Posterior cingulate gyrus (tissue), 11 donors: Measurements from ENCODE around the gene NTN5.
"Not testable (repeated sequence)": the region's sequence is repeated elsewhere in the genome, so short reads cannot be mapped to it uniquely, and the experiment has no call there.

Experiments used
- DNase-seq, 10 donors: peaks; one replicate each; pipeline versions ENCODE4 v3.0.0 to v3.0.0-alpha.2; 2020 to 2021; ENCODE audit warnings: mixed read lengths in 3 of 10
- intact Hi-C: fragments of 100-400 bp; cut with DNase I; formaldehyde crosslinking; loops from one replicate; pipeline ENCODE4 v1.15.1; 2023

The NTN5 gene

DNA sequence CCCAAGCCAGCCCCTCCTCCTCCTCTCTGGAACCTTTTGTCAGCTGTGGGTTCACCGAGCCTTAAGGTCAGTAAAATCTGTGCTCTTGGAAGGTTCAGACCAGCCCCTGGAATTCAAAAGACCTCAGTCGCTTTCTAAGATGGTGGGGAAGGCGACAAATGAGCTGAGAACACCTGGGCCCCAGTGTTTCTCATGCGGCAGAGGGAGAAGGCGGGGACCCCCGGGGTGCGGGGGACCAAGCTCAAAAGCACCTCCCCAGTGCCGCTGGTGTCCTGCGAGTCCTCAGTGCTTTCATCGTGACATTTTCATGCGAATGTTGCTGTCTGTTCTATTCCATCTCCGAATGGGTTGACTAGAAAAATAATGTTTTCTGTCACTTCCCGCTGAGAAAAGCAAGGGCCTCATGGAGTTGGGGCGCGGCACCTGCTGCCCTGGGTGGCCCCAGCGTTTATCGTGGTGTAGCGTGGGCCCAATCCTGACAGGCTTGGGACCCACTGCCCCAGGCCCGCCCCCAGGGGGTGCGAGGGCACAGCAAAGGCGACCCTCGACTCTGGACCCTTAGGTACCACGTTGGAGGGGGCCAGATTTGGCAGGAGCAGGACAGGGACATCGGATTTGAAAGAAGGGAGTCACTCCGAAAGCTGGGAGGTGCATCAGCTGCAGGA is 751 bp upstream of the NTN5 start:
- intact Hi-C loops = no loop called here
- peak in 1 of 10 donors; percentile 59 for DNase-seq

DNA sequence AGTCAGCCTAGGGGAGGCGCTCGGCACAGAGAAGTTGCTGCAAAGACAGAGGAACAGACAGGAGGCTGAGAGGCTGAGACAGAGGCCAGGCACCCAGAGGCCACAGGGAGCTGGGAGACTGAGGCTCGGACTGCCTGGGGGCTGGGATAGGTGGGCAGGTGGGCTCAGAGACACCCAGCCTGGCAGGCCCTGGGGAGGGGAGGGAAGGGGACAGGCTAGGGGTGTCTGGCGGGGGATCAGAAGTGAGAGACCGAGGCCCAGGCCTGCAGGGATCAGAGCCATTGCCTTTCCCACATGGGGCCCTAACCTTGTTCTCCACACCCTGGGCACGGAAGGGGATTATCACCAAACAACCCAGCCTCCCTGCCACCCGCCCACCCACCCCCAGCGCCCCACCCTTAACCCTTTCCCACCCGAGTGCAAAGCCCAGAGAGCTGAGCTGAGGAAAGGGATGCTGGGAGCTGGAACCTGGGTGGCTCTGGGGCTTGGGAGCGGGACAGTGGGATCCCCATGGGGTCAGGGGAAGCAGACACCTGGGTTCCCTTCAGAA is 1.3 kb downstream of the NTN5 start:
- intact Hi-C loops = no loop called here
- no peak for DNase-seq

DNA sequence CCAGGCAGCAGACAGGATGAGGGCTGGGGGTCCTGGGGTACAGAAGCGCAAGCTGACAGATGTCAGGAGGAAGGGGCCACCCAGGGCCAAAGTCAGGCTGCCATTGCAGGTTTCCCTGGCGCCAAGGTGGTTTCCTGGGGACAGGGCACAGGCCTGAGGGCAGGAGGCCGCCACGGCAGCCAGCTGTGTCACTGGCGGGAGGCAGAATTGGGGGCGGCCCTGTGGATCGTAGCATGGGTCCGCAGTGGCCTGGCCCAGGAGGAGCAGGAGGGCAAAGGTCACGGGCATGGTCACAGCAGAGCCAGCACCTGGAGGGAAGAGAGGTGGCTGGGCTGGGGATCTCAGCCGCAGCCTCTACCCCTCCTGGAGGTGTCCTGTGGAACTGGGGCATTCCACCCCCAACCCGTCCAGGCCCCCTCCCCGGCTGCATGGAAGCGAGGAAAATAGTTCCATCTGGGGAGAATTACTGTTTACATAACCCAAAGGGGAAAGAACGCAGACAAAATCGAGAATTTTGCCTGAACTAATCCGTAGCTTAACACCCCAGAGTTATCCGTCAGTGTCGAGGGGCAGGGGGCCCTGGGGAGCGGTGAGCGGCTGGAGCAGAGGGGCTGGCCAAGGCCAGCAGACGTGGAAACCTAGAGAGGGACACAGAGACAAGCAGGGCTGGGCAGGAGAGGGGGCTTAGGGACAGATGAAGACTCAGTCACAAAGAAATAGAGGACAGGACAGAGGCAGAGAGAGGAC is 1.9 kb downstream of the NTN5 start:
- no peak for DNase-seq

DNA sequence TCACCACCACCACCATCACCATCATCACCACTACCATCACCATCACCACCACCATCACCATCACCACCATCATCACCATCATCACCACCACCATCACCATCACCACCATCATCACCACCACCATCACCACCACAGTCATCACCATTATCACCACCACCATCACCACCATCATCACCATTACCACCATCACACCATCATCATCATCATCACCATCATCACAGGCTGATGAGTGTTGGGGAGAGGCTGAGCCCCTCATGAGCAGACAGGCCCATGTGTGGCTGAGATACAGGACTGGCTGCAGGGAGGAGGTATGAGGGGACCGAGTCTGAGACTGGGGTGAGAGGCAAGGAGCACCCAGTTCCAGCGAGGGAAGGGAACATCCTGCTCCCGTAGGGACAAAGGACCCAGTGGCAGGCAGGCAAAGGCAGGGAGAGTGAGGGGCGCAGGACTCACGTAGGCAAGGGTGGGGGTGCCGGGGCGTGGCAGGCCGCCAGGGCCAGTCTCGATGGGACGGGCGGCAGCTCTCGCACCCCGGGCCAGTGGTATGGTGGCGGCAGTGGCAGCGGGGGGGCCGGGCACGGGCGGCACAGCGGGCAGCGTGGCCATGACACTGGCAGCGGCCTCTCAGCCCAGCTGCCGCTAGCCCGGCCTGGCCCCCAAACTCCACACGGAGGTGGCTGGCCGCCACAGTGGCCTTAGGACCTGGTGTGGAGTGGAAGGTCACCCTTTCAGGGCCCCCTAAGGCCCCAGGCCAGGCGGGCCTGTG is 2.7 kb downstream of the NTN5 start:
- intact Hi-C loops = no loop called here
- no peak for DNase-seq

More for the DNA sequence above, 1.9 kb downstream of the NTN5 start:
- intact Hi-C loops = no loop called here

DNA sequence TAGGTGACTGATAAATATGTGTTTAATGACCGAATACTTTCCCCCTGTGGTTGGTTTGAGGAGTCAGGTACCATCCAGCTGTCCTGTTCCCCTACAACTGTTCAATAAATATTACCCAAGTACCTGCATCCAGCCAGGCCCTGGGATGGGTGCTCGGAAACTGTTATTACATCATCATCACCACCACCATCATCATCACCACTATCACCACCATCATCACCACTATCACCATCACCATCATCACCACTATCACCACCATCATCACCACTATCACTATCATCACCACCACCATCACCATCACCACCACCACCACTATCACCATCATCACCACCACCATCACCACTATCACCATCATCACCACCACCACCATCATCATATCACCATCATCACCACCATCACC is 4.1 kb downstream of the NTN5 start:
- DNase-seq = no peak
- intact Hi-C loops = no loop called here

DNA sequence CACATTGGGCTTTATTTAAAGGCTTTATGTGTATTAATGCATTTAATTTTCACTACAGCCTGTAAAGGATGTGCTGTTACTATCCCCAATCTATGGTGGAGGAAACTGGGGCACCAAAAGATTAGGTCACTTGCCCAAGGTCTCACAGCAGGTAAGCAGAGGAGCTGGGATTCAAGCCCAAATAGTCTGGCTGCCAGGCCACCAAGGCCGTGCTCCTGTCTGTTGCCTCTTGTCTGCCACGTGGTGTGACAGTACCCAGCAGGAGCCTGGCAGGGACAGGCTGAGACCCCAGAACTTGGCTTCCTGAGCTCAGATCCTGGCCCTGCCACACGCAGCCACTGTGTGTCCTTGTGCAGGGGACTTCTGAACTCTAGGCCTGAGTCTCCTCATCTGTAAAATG is 4.5 kb downstream of the NTN5 start:
- no peak for DNase-seq
- intact Hi-C loops = no loop called here

DNA sequence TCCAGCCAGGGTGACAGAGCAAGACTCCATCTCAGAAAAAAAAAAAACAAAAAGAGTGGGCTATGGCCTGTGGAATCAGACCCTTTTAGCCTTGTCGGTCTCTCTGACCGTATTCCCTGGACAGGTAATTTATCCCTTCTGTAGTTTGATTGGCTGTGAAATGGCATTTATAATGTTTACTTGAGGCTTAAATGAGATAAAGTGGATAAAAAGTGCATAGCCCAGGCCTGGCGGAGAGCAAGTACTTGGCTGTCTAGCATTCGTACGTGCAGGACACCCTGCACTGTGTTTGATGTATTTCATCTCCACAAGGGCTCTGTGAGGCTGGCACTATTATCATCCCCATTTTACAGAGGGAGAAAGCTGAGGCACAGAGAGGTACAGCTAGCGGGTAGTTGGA is 7.0 kb downstream of the NTN5 start:
- intact Hi-C loops = no loop called here

DNA sequence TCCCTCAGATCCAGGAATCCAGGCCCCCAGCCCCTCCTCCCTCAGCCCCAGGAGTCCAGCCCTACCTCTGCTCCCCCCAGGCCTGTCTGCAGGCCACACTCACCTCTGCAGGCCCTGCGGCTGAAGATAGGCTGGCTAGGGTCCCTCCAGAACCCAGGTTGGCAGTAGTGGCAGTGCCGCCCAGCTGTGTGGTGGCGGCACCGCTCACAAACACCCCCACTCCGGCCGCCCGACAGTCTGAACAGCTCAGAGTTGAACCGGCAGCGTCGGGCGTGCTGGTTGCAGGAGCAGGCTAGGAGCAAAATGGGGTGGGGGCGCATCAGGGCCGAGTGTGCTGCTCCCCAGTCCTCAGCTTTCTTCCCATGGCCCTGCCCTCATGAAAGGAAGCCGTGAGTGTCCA is 8.3 kb downstream of the NTN5 start:
- intact Hi-C loops = no loop called here
- no peak for DNase-seq

More for the DNA sequence above, 7.0 kb downstream of the NTN5 start:
- DNase-seq = no peak

DNA sequence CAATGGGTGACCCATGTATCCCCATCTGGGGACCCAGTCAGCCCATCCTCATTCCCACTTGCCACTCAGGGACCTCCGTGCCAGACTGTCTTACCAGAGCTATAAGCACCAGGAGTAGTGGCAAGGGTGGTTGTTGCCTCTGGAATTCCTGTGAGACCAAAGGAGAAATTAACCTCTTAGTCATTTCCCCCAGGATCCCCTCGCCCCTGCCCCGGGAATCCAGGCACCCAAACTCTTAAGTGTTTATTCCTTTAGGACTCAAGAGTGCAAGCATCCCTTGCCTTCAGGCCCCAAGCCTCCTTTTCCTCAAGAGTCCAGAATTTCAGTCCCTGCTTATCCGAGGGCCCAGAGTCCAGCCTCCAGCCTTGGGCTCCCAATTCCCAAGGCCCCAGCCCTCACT is 9.2 kb downstream of the NTN5 start:
- intact Hi-C loops = no loop called here
- DNase-seq = no peak

DNA sequence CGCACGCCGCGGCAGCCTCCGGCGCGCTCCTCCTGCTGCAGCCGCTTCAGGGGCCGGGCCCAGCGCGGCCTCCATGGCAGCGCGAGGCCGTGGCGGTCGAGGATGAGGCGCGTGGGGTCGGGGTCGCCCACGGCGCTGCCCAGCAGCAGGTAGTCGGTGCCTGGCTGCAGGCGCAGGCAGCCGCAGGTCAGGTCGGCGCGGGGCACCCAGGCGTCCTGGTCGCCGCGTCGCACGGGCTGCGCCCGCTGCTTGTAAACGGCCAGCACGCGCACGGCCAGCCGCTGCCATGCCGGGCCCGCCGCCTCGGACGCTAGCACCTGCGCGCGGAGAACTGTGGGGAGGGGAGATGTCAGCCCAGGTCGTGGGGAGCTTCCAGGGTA is 11.1 kb downstream of the NTN5 start:
- intact Hi-C loops = no loop called here
- DNase-seq = no peak

DNA sequence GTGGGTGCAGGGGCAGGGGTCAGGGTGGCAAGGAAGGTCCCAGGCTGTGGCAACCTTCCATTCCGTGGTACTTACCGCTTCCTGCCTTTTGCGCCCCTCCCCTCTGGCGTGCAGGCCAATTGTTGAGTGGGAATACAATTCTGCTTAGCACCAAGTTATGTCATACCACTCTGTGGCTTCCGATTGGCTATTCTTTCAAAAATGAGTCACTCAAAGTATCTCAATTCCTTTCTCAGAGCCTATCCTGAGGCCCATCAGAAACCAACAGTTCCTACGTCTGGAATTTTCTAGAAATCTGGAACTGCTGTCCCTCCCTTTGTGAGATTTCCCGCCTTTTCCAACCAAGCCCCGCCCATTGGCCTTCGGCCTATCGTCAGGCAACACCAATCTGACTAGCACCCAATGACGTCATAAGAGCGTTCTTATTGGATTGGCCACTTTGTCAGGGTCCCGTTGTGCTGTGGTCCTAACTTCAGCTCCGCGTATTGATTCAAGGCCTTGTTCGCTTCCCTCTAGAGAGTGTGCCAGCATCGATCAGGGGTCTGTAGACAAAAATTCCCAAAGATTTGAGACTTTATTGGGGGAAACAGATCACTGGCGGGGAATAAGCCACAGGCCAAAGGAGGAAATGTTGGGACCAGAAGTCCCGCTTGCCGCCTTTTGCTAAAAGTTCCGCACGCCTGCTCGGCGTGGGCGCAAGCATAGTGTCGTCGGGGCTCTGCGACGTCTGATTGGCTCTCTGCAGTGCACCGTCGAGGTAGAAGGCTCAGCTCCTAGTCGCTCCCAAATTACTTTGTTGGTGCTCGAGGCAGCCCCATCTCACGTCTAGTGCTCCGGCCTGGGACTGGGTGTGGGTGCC is 11.7 kb downstream of the NTN5 start:
- DNase-seq = peak in 8 of 10 donors; percentile 52 to 94 (median 75)
- intact Hi-C loops = no loop called here

DNA sequence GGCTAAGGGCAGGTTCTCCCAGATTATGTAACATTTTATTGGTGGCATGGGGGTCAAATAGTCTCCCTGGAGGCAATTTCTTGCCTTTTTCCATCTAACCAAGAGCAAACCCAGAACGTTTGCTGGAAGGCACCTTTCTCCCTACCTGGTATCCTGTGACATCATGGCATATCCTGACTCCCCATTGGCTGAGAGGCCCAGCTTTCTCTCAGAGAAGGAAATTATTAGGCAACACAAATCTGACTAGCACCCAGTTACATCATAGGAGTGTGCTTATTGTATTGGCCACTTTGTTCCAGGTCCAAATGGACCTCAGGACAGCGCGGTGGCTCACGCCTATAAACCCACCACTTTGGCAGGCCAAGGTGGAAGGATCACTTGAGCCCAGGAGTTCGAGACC is 13.0 kb downstream of the NTN5 start:
- peak in 2 of 10 donors; percentile 46 to 73 for DNase-seq
- intact Hi-C loops = no loop called here

DNA sequence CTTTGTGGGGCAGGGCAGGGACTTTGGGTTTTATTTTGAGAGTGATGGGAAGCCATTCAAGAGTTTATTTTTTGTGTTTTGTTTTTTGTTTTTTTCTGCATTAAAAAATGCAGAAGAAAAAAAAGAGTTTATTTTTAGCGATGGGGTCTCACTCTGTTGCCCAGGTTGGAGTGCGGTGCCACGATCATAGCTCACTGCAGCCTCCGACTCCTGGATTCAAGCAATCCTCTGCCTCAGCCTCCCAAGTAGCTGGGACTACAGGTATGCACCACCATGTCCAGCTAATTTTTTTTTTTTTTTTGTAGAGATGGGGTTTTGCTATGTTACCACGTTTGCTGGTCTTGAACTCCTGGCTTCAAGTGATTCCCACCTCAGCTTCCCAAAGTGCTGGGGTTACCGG is 14.3 kb downstream of the NTN5 start:
- intact Hi-C loops = no loop called here
- no peak for DNase-seq

DNA sequence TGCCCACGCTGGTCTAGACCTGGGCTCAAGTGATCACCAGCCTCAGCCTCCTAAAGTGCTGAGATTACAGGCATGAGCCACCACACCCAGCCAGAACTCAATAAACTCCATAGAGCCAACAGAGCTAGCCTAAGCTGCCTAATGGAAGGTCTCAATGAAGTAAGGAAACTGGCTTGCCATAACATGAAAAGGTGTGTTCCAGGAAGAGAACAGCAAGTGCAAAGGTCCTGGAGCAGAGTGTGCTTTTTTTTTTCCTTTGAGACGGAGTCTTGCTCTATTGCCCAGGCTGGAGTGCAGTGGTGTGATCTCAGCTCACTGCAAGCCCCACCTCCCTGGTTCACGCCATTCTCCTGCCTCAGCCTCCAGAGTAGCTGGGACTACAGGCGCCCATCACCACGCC is 15.0 kb downstream of the NTN5 start:
- intact Hi-C loops, DNase-seq: not testable (repeated sequence)

DNA sequence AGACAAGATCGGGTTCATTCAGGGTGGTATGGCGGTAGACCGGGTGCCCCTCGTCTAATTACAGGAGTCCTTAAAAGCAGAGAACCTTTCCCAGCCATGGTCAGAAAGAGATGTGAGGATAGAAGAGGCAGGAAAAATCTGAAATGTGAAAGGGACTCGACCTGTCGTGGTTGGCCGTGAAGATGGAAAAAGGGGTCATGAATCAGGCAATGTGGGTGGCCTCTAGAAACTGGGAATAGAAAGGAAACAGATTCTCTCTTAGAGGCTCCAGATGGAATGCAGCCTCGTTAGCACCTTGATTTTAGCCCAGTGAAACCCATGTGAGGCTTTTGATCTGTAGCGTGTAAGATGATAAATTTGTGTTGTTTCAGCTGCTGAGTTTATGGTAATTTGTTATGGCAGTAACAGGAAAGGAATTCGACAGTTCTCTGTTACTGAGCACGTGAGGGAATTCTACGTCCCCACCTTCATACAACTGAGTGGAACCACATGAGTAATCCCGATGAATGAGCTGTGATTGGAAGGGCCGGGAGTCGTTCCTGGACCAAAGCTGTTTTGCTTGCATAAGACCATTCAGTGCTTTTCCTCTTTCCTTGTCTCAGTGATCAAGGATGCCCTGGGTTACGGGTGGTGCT is 15.9 kb downstream of the NTN5 start:
- intact Hi-C loops = no loop called here
- peak in 1 of 10 donors; percentile 66 for DNase-seq

DNA sequence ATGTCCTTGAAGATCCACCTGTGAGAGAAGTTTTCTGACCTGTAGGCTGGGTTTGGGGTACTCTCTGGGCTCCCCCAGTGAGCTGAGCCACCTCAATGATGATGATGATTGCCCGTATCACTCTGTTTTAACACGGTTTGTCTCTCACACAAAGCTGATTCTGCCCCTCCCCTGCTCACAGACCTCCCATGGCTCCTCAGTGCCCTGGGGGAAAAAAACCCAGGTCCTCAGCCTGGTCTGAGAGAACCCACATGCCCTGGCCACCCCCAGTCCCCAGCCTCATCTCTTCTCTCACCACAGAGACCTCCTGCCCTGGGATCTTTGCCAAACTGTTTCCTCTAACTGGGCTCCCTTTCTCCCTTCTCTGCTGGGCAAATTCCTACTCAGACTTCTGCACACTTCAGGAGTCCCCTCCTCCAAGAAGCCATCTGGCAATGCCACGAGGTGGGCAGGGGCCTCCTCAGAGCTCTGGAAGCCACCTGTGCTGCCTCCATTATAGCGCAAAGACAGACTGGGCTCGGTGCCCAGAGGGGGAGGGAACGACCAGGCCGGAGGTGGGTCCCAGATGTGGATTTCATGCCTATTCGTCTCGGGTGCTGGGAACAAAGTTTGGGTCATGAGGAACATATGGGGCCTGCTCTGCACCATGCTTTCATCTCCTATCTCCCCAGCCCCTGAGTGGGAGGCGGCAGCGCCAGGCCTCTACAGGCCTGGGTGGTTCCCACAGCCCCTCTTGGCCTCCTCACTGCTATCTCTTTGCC is 18.3 kb downstream of the NTN5 start:
- peak in 1 of 10 donors; percentile 28 for DNase-seq
- intact Hi-C loops = no loop called here

DNA sequence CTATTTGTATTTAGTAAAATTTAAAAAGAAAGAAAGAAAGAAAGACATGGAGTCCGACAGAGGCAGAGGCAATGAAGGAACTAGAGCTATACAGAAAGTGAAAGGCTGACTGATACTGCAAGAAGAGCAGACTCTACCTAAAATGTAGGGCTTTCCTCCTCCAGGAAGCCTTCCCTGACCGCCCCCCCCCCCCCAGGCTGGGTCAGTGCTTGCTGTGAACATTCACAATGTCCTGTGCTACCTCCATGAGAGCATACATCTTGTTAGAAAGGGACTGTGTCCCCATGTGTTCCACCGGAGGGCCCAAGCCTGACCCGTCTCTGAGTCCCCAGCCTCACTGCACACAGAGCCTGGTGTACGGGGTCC is 21.2 kb downstream of the NTN5 start:
- intact Hi-C loops = no loop called here

DNA sequence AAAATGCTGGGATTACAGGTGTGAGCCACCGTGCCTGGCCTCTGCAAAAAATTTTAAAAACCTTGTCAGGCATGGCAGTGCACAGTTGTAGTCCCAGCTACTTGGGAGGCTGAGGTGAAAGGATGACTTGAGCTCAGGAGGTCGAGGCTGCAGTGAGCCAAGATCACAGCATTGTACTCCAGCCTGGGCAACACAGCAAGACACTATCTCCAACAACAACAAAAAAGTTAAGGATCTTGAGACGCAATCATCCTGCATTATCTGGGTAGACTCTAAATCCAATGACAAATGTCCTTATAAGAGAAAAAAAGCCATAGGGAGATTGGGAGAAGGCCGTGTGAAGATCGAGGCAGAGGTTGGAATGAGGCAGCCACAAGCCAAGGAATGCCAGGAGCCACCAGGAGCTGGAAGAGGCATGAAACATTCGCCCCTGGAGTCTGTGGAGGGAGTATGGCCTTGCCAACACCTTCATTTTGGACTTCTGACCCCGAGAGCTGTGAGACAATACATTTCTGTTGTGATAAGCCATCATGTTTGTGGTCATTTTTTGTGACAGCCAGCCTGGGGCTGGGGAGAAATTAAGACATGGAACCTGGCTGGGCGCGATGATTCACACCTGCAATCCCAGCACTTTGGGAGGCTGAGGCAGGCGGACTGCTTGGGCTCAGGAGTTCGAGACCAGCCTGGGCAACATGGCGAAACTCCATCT is 21.7 kb downstream of the NTN5 start:
- intact Hi-C loops = no loop called here

More for the DNA sequence above, 21.2 kb downstream of the NTN5 start:
- no peak for DNase-seq

More for the DNA sequence above, 21.7 kb downstream of the NTN5 start:
- DNase-seq = no peak
